ENCODE results near the gene TAS2R46. TPM values are rescaled to one million over a fixed set of nuclear protein-coding genes. Genes with fewer than 3 reads are reported as not detected.
"Not testable (repeated sequence)": the region's sequence is repeated elsewhere in the genome, so short reads cannot be mapped to it uniquely, and the experiment has no call there.

TAS2R46 gene
- total RNA-seq, 2 experiments from 2014 or later, result 1.3 to 1.6 TPM

GRCh38 chr12:11039171-11039570 lies 22.9 kb downstream of the TAS2R46 start:
- no peaks in the 10 kb centered on the region for H3K9me3 ChIP-seq (ENCODE audit: low read length)
- no peaks in the 10 kb centered on the region for H3K9me2 ChIP-seq (ENCODE audit: insufficient read depth, low read length)
- TF ChIP-seq EZH2phosphoT487 (IDR thresholded peaks at IDR 0.05; ENCODE audit: borderline replicate concordance, low read depth, low read length) (no peak), CTCF (conservative IDR thresholded peaks at IDR 0.05; ENCODE audit: low read length) (no peak)
- no peaks in the 10 kb centered on the region for H4K20me1 ChIP-seq (ENCODE audit: insufficient read depth, low read length)
- intact Hi-C loops (cut with micrococcal nuclease; ENCODE audit: unreplicated experiment), result loop anchor here (1.0 kb wide), 1 partner anchor 26 kb away; no protein-coding TSS in a partner anchor
- H3K4me1 ChIP-seq (ENCODE audit: insufficient read depth, low read length, poor library complexity, severe bottlenecking), result no peaks in the 10 kb centered on the region
- DNase-seq (ENCODE audit: low spot score), result no peak
- H3K4me2 ChIP-seq (ENCODE audit: low read length), result no peak overlapping the region
- CTCF ChIA-PET (ENCODE audit: unreplicated experiment), result no interaction called here
- H3K79me2 ChIP-seq (ENCODE audit: insufficient read depth, low read depth, low read length), result no peaks in the 10 kb centered on the region
- no peaks in the 10 kb centered on the region for H3K36me3 ChIP-seq (ENCODE audit: insufficient read depth, low read length)
- no peak overlapping the region for H3K4me3 ChIP-seq (ENCODE audit: low read depth, low read length, poor library complexity, severe bottlenecking)
- no peak overlapping the region for H2AFZ ChIP-seq (ENCODE audit: low read length)
- H3K27ac ChIP-seq (ENCODE audit: low read depth, low read length, poor library complexity, severe bottlenecking), result no peak overlapping the region
- no TSS peak for BruUV-seq (replicated peaks)
- POLR2A ChIA-PET, result interaction anchor here (1.2 kb wide), 1 partner anchor 9 kb away, joined by 3 read pairs; no protein-coding TSS in a partner anchor

DNA sequence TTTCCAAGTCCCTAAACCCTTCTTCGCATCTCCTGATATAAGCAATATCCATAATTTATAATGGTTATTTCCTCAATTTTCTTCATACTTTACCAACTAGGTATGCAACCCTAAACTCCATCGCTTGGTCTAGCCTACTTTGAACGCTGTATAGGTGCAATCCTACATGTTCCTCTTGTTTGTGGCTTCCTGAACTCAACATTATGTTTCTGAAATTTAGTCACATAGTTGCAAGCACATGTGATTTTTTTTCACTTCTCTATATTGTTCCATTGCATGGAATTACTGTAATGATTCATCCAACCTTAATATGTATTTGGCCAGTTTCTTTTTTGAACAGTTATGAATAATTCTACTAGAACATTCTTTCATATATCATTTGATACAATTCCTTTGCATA lies 28.1 kb downstream of the TAS2R46 start:
- H3K9me3 ChIP-seq (ENCODE audit: low read length); H3K4me2 ChIP-seq (ENCODE audit: low read length); BruUV-seq (replicated peaks); CTCF ChIA-PET (ENCODE audit: unreplicated experiment); H3K4me3 ChIP-seq (ENCODE audit: low read depth, low read length, poor library complexity, severe bottlenecking); H4K20me1 ChIP-seq (ENCODE audit: insufficient read depth, low read length); H2AFZ ChIP-seq (ENCODE audit: low read length); H3K79me2 ChIP-seq (ENCODE audit: insufficient read depth, low read depth, low read length); POLR2A ChIA-PET; H3K27ac ChIP-seq (ENCODE audit: low read depth, low read length, poor library complexity, severe bottlenecking); H3K4me1 ChIP-seq (ENCODE audit: insufficient read depth, low read length, poor library complexity, severe bottlenecking); H3K9me2 ChIP-seq (ENCODE audit: insufficient read depth, low read length); intact Hi-C loops (cut with micrococcal nuclease; ENCODE audit: unreplicated experiment); H3K36me3 ChIP-seq (ENCODE audit: insufficient read depth, low read length); DNase-seq (ENCODE audit: low spot score): not testable (repeated sequence)

DNA sequence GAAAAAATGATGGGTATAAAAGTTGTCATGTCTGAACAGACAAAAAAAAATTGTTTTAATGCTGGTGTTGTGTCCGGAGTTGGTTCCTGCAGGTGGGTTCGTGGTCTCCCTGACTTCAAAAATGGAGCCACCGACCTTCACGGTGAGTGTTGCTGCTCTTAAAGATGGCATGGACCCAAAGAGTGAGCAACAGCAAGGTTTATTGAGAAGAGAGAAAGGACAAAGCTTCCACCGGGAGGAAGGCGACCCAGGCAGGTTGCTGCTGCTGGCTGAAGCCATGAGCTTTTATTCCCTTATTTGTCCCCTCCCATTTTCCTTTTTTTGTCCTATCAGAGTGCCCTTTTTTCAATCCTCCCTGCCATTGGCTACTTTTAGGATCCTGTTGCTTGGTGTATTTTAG lies 30.8 kb downstream of the TAS2R46 start, which contains the start of gene TAS2R31:
TSS of gene TAS2R31 (minus strand) at position 101 of the 400 bp plus-strand sequence. CDS start at position 29, 72 bp downstream.
- POLR2A ChIA-PET, result no interaction called here
- Histone ChIP-seq H3K4me3 (ENCODE audit: low read depth, low read length, poor library complexity, severe bottlenecking) (no peak within 1 kb of the TSS), H3K79me2 (ENCODE audit: insufficient read depth, low read depth, low read length) (no peaks in the 10 kb centered on the region), H2AFZ (ENCODE audit: low read length) (no peak within 1 kb of the TSS), H3K4me2 (ENCODE audit: low read length) (no peak within 1 kb of the TSS), H3K9me2 (ENCODE audit: insufficient read depth, low read length) (no peaks in the 10 kb centered on the region), H3K36me3 (ENCODE audit: insufficient read depth, low read length) (no peaks in the 10 kb centered on the region), H3K4me1 (ENCODE audit: insufficient read depth, low read length, poor library complexity, severe bottlenecking) (no peaks in the 10 kb centered on the region), H3K9me3 (ENCODE audit: low read length) (no peaks in the 10 kb centered on the region), H3K27ac (ENCODE audit: low read depth, low read length, poor library complexity, severe bottlenecking) (no peak within 1 kb of the TSS), H4K20me1 (ENCODE audit: insufficient read depth, low read length) (no peaks in the 10 kb centered on the region)
- BruUV-seq (replicated peaks), result no TSS peak
- no peak for DNase-seq (ENCODE audit: low spot score)
- TF ChIP-seq CTCF (conservative IDR thresholded peaks at IDR 0.05; ENCODE audit: low read length), result no peak
- no peak for TF ChIP-seq EZH2phosphoT487 (IDR thresholded peaks at IDR 0.05; ENCODE audit: borderline replicate concordance, low read depth, low read length)
- intact Hi-C loops (cut with micrococcal nuclease; ENCODE audit: unreplicated experiment), result no loop called here
- CTCF ChIA-PET (ENCODE audit: unreplicated experiment), result interaction anchor here (0.6 kb wide), 1 partner anchor 1849 kb away, joined by 3 read pairs; no protein-coding TSS in a partner anchor
